ENCODE results near the gene FOLR1.

DNA sequence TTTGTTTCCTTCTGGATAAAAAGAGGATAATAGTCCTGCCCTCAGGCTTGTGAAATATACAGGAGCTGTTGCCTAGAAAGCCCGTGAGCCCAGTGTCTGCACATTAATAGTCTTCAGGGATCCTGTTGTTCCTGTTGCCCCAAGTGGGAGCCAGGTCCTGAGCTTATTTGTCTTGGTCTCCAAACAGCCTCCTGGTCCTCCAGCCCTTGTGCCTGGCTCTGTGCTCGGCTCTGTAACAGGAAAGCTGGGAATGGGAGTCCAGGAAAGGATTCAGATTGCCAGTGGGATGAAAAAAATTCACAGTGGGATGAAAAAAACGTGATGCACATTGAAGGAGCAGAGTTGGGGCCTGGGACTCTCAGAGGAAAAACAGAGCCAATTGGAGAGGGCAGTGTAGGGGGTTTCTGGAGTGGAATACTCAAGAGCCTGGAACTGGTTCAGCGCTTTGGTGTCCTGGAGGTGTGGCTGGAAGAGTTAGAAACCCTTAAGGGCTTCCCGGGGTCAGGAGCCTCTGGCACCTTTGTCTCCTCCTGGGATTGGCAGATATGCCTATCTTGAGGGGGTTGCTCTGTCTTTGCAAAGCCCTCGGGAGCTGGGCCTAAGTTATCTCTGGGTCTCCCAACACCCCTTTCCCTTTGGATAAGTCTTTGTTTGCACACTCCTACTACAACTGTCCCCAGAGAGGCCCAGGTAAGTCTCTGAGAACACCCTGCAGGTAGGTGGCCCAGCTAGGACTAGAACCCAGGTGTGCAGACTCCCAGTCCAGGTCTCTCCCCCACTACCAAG lies 30.4 kb downstream of the FOLR1 start:
- TF ChIP-seq, protein P1, sequence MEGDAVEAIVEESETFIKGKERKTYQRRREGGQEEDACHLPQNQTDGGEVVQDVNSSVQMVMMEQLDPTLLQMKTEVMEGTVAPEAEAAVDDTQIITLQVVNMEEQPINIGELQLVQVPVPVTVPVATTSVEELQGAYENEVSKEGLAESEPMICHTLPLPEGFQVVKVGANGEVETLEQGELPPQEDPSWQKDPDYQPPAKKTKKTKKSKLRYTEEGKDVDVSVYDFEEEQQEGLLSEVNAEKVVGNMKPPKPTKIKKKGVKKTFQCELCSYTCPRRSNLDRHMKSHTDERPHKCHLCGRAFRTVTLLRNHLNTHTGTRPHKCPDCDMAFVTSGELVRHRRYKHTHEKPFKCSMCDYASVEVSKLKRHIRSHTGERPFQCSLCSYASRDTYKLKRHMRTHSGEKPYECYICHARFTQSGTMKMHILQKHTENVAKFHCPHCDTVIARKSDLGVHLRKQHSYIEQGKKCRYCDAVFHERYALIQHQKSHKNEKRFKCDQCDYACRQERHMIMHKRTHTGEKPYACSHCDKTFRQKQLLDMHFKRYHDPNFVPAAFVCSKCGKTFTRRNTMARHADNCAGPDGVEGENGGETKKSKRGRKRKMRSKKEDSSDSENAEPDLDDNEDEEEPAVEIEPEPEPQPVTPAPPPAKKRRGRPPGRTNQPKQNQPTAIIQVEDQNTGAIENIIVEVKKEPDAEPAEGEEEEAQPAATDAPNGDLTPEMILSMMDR (IDR thresholded peaks at IDR 0.05) = no peak
- no peak for TF ChIP-seq POLR2A (IDR thresholded peaks at IDR 0.05)
